Esophagus squamous epithelium (tissue), 5 donors: ENCODE measurements around the gene OVCA2. TPM values are rescaled to one million over a fixed set of nuclear protein-coding genes. Genes with fewer than 3 reads are reported as not detected.

Experiments
- DNase-seq: peaks from one replicate; lab custom pipeline; 2025; lab: John Stamatoyannopoulos, UW
- H3K27ac ChIP-seq, 4 donors: fragments of 200-600 bp; sonication (generic); one replicate each; pipeline ENCODE4 v1.5.1; 2016 to 2019; ENCODE audit warnings: mild to moderate bottlenecking in 1 of 4
- H3K27me3 ChIP-seq, 4 donors: fragments of 200-600 bp; sonication (generic); 1 replicate in 3 of 4; 2 replicates in 1 of 4; pipeline versions ENCODE4 v1.5.1 to v1.6.0; 2017 to 2021; ENCODE audit warnings: antibody characterized with exemption in 1 of 4
- H3K36me3 ChIP-seq, 3 donors: fragments of 200-600 bp; sonication (generic); one replicate each; pipeline ENCODE4 v1.5.1; 2016 to 2019
- H3K4me1 ChIP-seq, 3 donors: fragments of 200-600 bp; sonication (generic); one replicate each; pipeline ENCODE4 v1.5.1; 2017 to 2019
- H3K4me3 ChIP-seq, 4 donors: fragments of 200-600 bp; sonication (generic); 1 replicate in 3 of 4; 2 replicates in 1 of 4; pipeline ENCODE4 v1.5.1; 2016 to 2019; ENCODE audit warnings: mild to moderate bottlenecking in 2 of 4, moderate library complexity in 1 of 4
- H3K9me3 ChIP-seq, 3 donors: fragments of 200-600 bp; sonication (generic); one replicate each; pipeline ENCODE4 v1.5.1; 2016 to 2019
- POLR2A ChIP-seq, 4 donors: fragments of 450-650 bp; IDR thresholded peaks; one replicate each; pipeline ENCODE4 v1.6.1; 2017; ENCODE audit warnings: antibody characterized with exemption in 4 of 4, mild to moderate bottlenecking in 4 of 4, moderate library complexity in 3 of 4
- WGBS, 2 donors: methylation state at CpG; one replicate each; pipeline ENCODE4 v1.1.5; 2018; 5-methylcytosine and 5-hydroxymethylcytosine counted together
- intact Hi-C: fragments of 100-400 bp; cut with DNase I; formaldehyde crosslinking; loops from one replicate; pipeline ENCODE4 v1.15.0; 2022
- total RNA-seq, 4 donors: library from RNA; depleted of rRNA; stranded (reverse); fragments of >200 nt; gene quantifications; one replicate each; pipeline ENCODE4 v1.1.0, GENCODE V29; 2016
- TF ChIP-seq, protein P1 (sequence below), 6 experiments: fragments of 450-650 bp in 4 of 6; fragments of 200-600 bp in 2 of 6; sonication (generic) in 2 of 6; IDR thresholded peaks; one replicate each; pipeline ENCODE4 v1.5.1; 2016 to 2019; ENCODE audit warnings: antibody characterized with exemption in 6 of 6, mild to moderate bottlenecking in 4 of 6, moderate library complexity in 4 of 6
- donor health status: DM: yes; HTN: yes; CAD: no.

Gene OVCA2
- total RNA-seq, 4 donors from 2014 or later = 42.3 to 70.5 (median 53.2) TPM

DNA sequence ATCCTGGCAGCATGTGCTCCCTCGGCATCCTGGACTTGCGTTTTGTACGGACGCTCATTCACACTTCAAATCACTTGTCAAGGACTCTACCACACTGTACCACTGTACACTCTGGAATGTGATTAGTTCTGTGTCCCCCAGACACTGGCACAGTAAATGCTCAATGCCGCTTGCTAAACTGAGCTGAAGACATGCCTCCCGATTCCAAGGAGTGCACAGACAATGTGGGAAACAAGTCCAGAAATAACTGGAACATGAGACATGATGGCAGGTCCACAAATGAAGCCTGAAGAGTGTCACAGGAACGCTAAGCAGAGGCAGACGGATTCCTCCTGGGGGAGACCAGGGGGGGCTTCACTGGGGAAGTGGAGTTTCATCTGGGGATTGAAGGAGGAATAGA, 35.2 kb downstream of the OVCA2 start:
- Histone ChIP-seq H3K4me1 (peaks cover 5 to 40% (median 24%) of the 10 kb centered on the region in 3 donors), H3K4me3 (no peak overlapping the region), H3K27me3 (no peaks in the 10 kb centered on the region), H3K27ac (peak overlapping the region in 3 of 4 donors; percentile 62 to 85 (median 71)), H3K36me3 (peaks cover 6 to 87% (median 6%) of the 10 kb centered on the region in 3 donors), H3K9me3 (no peaks in the 10 kb centered on the region)
- intact Hi-C loops = no loop called here
- WGBS, 2 donors = 75 to 79% methylated on average over 6 to 7 of the region's 8 CpGs
- TF ChIP-seq, protein P1, sequence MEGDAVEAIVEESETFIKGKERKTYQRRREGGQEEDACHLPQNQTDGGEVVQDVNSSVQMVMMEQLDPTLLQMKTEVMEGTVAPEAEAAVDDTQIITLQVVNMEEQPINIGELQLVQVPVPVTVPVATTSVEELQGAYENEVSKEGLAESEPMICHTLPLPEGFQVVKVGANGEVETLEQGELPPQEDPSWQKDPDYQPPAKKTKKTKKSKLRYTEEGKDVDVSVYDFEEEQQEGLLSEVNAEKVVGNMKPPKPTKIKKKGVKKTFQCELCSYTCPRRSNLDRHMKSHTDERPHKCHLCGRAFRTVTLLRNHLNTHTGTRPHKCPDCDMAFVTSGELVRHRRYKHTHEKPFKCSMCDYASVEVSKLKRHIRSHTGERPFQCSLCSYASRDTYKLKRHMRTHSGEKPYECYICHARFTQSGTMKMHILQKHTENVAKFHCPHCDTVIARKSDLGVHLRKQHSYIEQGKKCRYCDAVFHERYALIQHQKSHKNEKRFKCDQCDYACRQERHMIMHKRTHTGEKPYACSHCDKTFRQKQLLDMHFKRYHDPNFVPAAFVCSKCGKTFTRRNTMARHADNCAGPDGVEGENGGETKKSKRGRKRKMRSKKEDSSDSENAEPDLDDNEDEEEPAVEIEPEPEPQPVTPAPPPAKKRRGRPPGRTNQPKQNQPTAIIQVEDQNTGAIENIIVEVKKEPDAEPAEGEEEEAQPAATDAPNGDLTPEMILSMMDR (IDR thresholded peaks at IDR 0.05) = no peak
- no peak for TF ChIP-seq POLR2A (IDR thresholded peaks at IDR 0.05)
- DNase-seq = no peak

DNA sequence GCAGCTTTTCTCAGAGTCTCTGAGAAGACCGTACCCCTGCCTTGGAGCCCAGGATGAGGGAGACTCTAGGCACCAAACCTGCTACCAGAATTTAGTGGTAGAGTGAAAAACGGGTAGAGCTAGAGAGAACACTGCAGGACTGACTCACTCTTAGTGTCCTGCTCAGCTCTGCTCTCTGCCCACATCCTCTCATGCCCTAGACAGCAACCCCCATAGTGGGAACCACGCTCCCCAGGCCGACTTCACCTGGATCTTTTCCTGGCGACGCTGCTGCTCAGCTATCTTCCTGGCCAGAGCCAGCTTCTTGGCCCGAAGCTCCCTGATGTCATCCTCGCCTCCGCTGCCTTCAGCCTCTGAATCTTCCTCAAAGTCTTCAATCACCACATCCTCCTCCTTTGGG, 39.7 kb downstream of the OVCA2 start:
- H3K36me3 ChIP-seq = peaks cover 6 to 82% (median 6%) of the 10 kb centered on the region in 3 donors
- 90 to 92% methylated on average over 8 to 9 of the region's 9 CpGs for WGBS, 2 donors
- intact Hi-C loops = no loop called here
- no peaks in the 10 kb centered on the region for H3K9me3 ChIP-seq
- no peak for TF ChIP-seq POLR2A (IDR thresholded peaks at IDR 0.05)
- TF ChIP-seq, protein P1 (IDR thresholded peaks at IDR 0.05) = no peak
- DNase-seq = no peak
- H3K27me3 ChIP-seq = no peaks in the 10 kb centered on the region
- H3K4me3 ChIP-seq = no peak overlapping the region
- peaks cover 27 to 49% (median 32%) of the 10 kb centered on the region in 3 donors for H3K4me1 ChIP-seq
- H3K27ac ChIP-seq = peak overlapping the region in 2 of 4 donors; percentile 32 to 90

DNA sequence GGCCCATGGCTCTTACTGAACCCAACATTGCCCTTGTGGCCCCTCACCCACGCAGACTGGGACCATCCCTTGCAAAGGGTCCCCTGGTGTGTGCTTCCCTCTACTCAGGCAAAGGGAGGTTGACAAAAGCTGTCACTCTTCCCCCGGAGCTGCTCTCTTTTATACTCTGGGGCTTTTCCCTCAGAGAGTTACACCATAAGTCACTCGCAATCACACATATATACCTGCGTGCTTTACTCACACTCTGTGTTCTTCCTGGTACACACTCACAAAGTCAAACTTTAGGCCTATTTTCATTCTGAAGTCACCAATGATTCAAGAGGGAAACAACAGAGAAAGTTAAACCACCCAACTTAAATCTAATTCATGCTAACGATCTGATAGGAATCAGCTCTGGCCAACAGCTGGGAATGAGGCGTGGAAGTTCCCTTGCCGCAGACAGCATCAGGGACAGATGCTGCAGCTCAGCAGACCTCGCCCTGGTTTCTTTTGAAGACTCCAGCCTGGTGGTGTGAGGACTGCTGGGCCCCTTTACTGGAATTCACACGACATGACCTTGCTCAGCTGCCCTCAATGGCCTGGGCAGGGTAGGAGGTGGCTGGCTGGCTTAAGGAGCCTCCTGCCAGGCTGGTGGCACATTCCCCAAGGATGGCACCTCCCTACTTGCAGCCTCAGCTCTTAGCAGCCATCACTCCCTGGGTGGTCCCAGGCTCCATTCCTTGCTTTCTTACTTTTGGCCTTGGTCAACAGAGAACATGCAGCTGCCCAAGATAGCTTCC, 40.4 kb downstream of the OVCA2 start:
- peaks cover 31 to 50% (median 33%) of the 10 kb centered on the region in 3 donors for H3K4me1 ChIP-seq
- H3K27ac ChIP-seq = peak overlapping the region in 3 of 4 donors; percentile 84 to 95 (median 90)
- TF ChIP-seq, protein P1 (IDR thresholded peaks at IDR 0.05) = no peak
- TF ChIP-seq POLR2A (IDR thresholded peaks at IDR 0.05) = no peak
- H3K9me3 ChIP-seq = no peaks in the 10 kb centered on the region
- H3K36me3 ChIP-seq = peaks cover 6 to 78% (median 6%) of the 10 kb centered on the region in 3 donors
- 77 to 87% methylated on average over 7 to 8 of the region's 9 CpGs for WGBS, 2 donors
- H3K4me3 ChIP-seq = no peak overlapping the region
- DNase-seq = no peak
- intact Hi-C loops = no loop called here
- no peaks in the 10 kb centered on the region for H3K27me3 ChIP-seq

DNA sequence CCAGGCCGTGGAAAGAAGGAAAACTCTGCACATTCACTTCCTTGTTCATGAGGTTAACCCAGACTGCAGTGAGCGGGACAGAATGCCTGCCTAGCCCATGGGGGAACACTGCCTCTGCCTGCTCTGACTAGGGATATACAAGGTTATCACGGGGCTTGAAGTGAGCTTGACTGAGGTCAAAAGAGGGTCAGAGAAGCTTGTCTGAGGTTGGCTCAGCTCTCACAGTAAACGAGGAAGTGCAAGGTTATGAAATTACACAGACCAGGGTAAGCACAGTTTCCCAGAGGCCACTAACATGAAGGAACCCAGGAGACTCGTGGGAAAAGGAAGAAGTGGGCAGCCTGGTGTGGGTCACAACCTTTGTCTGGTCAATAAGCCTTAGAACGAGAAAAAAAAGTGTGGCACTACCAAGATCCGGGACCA, 41.8 kb downstream of the OVCA2 start:
- Histone ChIP-seq H3K36me3 (peaks cover 6 to 64% (median 6%) of the 10 kb centered on the region in 3 donors), H3K4me3 (no peak overlapping the region), H3K9me3 (no peaks in the 10 kb centered on the region), H3K27me3 (no peaks in the 10 kb centered on the region), H3K4me1 (peaks cover 40 to 64% (median 47%) of the 10 kb centered on the region in 3 donors), H3K27ac (peak overlapping the region; percentile 84 to 95 (median 87))
- 41 to 42% methylated on average over 6 of the region's 7 CpGs for WGBS, 2 donors
- TF ChIP-seq POLR2A (IDR thresholded peaks at IDR 0.05) = no peak
- TF ChIP-seq, protein P1 (IDR thresholded peaks at IDR 0.05) = no peak
- intact Hi-C loops = no loop called here
- DNase-seq = no peak
